ENCODE data around the gene CNPY1. TPM values are rescaled to one million over a fixed set of nuclear protein-coding genes. Genes with fewer than 3 reads are reported as not detected.

Gene CNPY1
- polyA plus RNA-seq, 1 donor from 2014 or later = 0.36 TPM

GRCh38 chr7:155516466-155516865, 29.9 kb downstream of the CNPY1 start:
- no peak overlapping the region for H3K4me2 ChIP-seq (ENCODE audit: low read length)
- TF ChIP-seq REST (IDR thresholded peaks at IDR 0.05; ENCODE audit: borderline replicate concordance) (no peak), MXI1 (conservative IDR thresholded peaks at IDR 0.05; ENCODE audit: poor library complexity, severe bottlenecking) (no peak), EP300 (conservative IDR thresholded peaks at IDR 0.05; ENCODE audit: poor library complexity, severe bottlenecking) (no peak), TAF1 (IDR thresholded peaks at IDR 0.05; ENCODE audit: low read depth) (no peak), POLR2AphosphoS5 (IDR thresholded peaks at IDR 0.05) (no peak), EZH2 (IDR thresholded peaks at IDR 0.05; ENCODE audit: borderline replicate concordance, insufficient read depth, low read length, poor library complexity, severe bottlenecking) (no peak), SMC3 (conservative IDR thresholded peaks at IDR 0.05; ENCODE audit: poor library complexity) (no peak), CTCF (IDR thresholded peaks at IDR 0.05; ENCODE audit: poor library complexity, severe bottlenecking) (no peak), RAD21 (conservative IDR thresholded peaks at IDR 0.05) (no peak)
- H3K27me3 ChIP-seq (ENCODE audit: insufficient read depth, low read depth, low read length) = peaks cover 51% of the 10 kb centered on the region

GRCh38 chr7:155515318-155515717, 31.0 kb downstream of the CNPY1 start:
- H3K27me3 ChIP-seq (ENCODE audit: insufficient read depth, low read depth, low read length) = peaks cover 63% of the 10 kb centered on the region
- TF ChIP-seq EP300 (conservative IDR thresholded peaks at IDR 0.05; ENCODE audit: poor library complexity, severe bottlenecking) = no peak
- no peak for TF ChIP-seq TAF1 (IDR thresholded peaks at IDR 0.05; ENCODE audit: low read depth)
- no peak for TF ChIP-seq SMC3 (conservative IDR thresholded peaks at IDR 0.05; ENCODE audit: poor library complexity)
- TF ChIP-seq REST (IDR thresholded peaks at IDR 0.05; ENCODE audit: borderline replicate concordance) = no peak
- no peak for TF ChIP-seq EZH2 (IDR thresholded peaks at IDR 0.05; ENCODE audit: borderline replicate concordance, insufficient read depth, low read length, poor library complexity, severe bottlenecking)

More at GRCh38 chr7:155516466-155516865, 29.9 kb downstream of the CNPY1 start:
- Histone ChIP-seq H3K4me3 (ENCODE audit: low read length) (no peak overlapping the region), H3K27ac (ENCODE audit: low read length) (no peak overlapping the region), H4K20me1 (ENCODE audit: insufficient read depth) (no peaks in the 10 kb centered on the region), H3K36me3 (ENCODE audit: insufficient read depth, low read length) (no peaks in the 10 kb centered on the region), H3K9me3 (ENCODE audit: low read length) (no peaks in the 10 kb centered on the region), H3K9ac (ENCODE audit: low read length) (no peak overlapping the region), H3K79me2 (replicated peaks; ENCODE audit: insufficient read depth, low read length) (no peaks in the 10 kb centered on the region), H2AFZ (ENCODE audit: low read depth, low read length) (no peak overlapping the region), H3K9me2 (ENCODE audit: insufficient read depth, low read length) (no peaks in the 10 kb centered on the region), H3F3A (ENCODE audit: insufficient read depth, low read length, poor library complexity, severe bottlenecking) (no peaks in the 10 kb centered on the region)

More at GRCh38 chr7:155515318-155515717, 31.0 kb downstream of the CNPY1 start:
- H3K27ac ChIP-seq (ENCODE audit: low read length) = no peak overlapping the region
- H3F3A ChIP-seq (ENCODE audit: insufficient read depth, low read length, poor library complexity, severe bottlenecking) = no peaks in the 10 kb centered on the region
- no peak overlapping the region for H3K4me3 ChIP-seq (ENCODE audit: low read length)
- no peaks in the 10 kb centered on the region for H4K20me1 ChIP-seq (ENCODE audit: insufficient read depth)
- no peaks in the 10 kb centered on the region for H3K9me2 ChIP-seq (ENCODE audit: insufficient read depth, low read length)
- H3K4me2 ChIP-seq (ENCODE audit: low read length) = no peak overlapping the region
- no peaks in the 10 kb centered on the region for H3K79me2 ChIP-seq (replicated peaks; ENCODE audit: insufficient read depth, low read length)
- no peak overlapping the region for H2AFZ ChIP-seq (ENCODE audit: low read depth, low read length)
- H3K36me3 ChIP-seq (ENCODE audit: insufficient read depth, low read length) = no peaks in the 10 kb centered on the region
- H3K9ac ChIP-seq (ENCODE audit: low read length) = no peak overlapping the region
- no peaks in the 10 kb centered on the region for H3K9me3 ChIP-seq (ENCODE audit: low read length)
